HEK293T (cell line): ENCODE results near the gene CD226.
"Not testable (repeated sequence)": the region's sequence is repeated elsewhere in the genome, so short reads cannot be mapped to it uniquely, and the experiment has no call there.

Experiments used
- CTCF ChIA-PET: fragments of 350-600 bp; formaldehyde crosslinking; extraction: SDS; loops from one replicate; lab custom pipeline; 2021; ENCODE audit warnings: antibody characterized with exemption, inconsistent platforms; lab: Yijun Ruan, JAX
- POLR2A ChIA-PET: fragments of 350-600 bp; formaldehyde crosslinking; extraction: SDS; loops from one replicate; lab custom pipeline; 2020; ENCODE audit warnings: antibody characterized with exemption, inconsistent platforms; lab: Yijun Ruan, JAX
- DNase-seq: peaks from one replicate; pipeline ENCODE4 v3.0.0; 2012; ENCODE audit warnings: mixed read lengths; ENCODE audit errors: extremely low spot score
- ARNT ChIP-seq: fragments of 450-650 bp; IDR thresholded peaks from 2 replicates; pipeline ENCODE4 v1.6.1; 2017; ENCODE audit warnings: mild to moderate bottlenecking
- BHLHE40 ChIP-seq: fragments of 450-650 bp; IDR thresholded peaks from 2 replicates; pipeline ENCODE4 v1.6.1; 2016; ENCODE audit warnings: mild to moderate bottlenecking, moderate library complexity, borderline replicate concordance
- CTBP1 ChIP-seq: fragments of 450-650 bp; IDR thresholded peaks from 2 replicates; pipeline ENCODE4 v1.6.1; 2016; ENCODE audit warnings: borderline replicate concordance
- ELF4 ChIP-seq: fragments of 450-650 bp; IDR thresholded peaks from 2 replicates; pipeline ENCODE4 v1.6.1; 2017; ENCODE audit warnings: antibody characterized with exemption
- FOXA1 ChIP-seq: fragments of 450-650 bp; IDR thresholded peaks from 2 replicates; pipeline ENCODE4 v1.6.1; 2016; ENCODE audit warnings: mild to moderate bottlenecking
- FOXK2 ChIP-seq: fragments of 450-650 bp; IDR thresholded peaks from 2 replicates; pipeline ENCODE4 v1.6.1; 2016; ENCODE audit warnings: mild to moderate bottlenecking
- FOXM1 ChIP-seq: fragments of 450-650 bp; IDR thresholded peaks from 2 replicates; pipeline ENCODE4 v1.6.1; 2017; ENCODE audit warnings: mild to moderate bottlenecking, borderline replicate concordance
- HDGF ChIP-seq: fragments of 450-650 bp; IDR thresholded peaks from 2 replicates; pipeline ENCODE4 v1.6.1; 2017; ENCODE audit warnings: antibody characterized with exemption, borderline replicate concordance
- L3MBTL2 ChIP-seq: fragments of 450-650 bp; conservative IDR thresholded peaks from 2 replicates; pipeline ENCODE4 v1.6.1; 2016; ENCODE audit warnings: mild to moderate bottlenecking
- LEF1 ChIP-seq: fragments of 450-650 bp; IDR thresholded peaks from 2 replicates; pipeline ENCODE4 v1.6.1; 2017; ENCODE audit warnings: mild to moderate bottlenecking, borderline replicate concordance
- NFRKB ChIP-seq: fragments of 450-650 bp; IDR thresholded peaks from 2 replicates; pipeline ENCODE4 v1.6.1; 2016; ENCODE audit warnings: mild to moderate bottlenecking, moderate library complexity
- PKNOX1 ChIP-seq: fragments of 450-650 bp; IDR thresholded peaks from 2 replicates; pipeline ENCODE4 v1.6.1; 2016
- SP1 ChIP-seq: fragments of 450-650 bp; IDR thresholded peaks from 2 replicates; pipeline ENCODE4 v1.6.1; 2017
- SUZ12 ChIP-seq: fragments of 450-650 bp; IDR thresholded peaks from 2 replicates; pipeline ENCODE4 v1.6.1; 2016; ENCODE audit warnings: mild to moderate bottlenecking
- TARDBP ChIP-seq: fragments of 450-650 bp; IDR thresholded peaks from 2 replicates; pipeline ENCODE4 v1.6.1; 2016
- ZNF384 ChIP-seq: fragments of 450-650 bp; IDR thresholded peaks from 2 replicates; pipeline ENCODE4 v1.6.1; 2016

The CD226 gene

DNA sequence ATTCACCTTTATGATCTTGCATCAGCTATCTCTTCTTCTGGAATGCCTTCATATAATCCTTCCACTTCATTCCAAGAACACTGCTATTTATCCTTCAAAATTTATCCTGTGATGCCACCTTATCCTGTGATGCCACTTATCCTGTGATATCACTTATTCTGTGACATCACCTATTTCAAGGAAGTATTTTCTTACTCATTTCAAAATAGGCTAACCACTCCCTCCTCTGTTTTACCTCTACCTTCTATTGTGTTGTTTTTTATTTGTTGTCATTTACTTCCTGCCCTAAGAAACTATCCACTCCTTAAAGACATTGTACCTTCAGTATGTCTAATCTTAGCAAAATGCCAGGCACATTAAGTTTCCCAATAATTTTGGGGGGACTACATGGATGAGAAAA is 38.8 kb downstream of the CD226 start:
- TF ChIP-seq SUZ12 (no peak), L3MBTL2 (no peak), LEF1 (no peak), NFRKB (no peak)
- no peak for DNase-seq
- CTCF ChIA-PET = no interaction called here
- POLR2A ChIA-PET = no interaction called here

GRCh38 chr18:69906765-69907164 is 40.9 kb downstream of the CD226 start:
- CTCF ChIA-PET = no interaction called here
- DNase-seq = no peak
- TF ChIP-seq FOXK2 (no peak), NFRKB (no peak), ARNT (no peak), HDGF (no peak), FOXA1 (no peak), ELF4 (no peak), ZNF384 (no peak)
- POLR2A ChIA-PET = no interaction called here

DNA sequence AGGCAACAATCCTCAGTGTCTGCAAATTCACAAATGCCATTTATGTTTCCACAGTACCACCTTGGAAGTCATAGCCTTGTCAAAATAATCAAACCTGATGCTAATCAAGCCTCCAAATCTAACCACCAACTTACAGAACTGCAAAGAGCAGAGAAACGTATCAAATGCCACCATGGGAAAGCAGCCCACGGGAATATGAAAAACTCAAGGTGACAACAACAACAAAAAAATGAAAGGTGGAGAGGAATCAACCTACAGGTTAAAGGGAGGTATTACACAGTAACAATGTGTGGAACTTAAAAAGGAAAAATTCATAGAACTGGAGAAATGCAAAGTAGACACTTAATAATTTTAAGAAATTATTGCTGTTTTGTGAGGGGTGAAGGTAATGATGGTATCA is 46.7 kb downstream of the CD226 start:
- CTCF ChIA-PET = no interaction called here
- TF ChIP-seq BHLHE40 (no peak), FOXM1 (no peak), LEF1 (no peak), ZNF384 (no peak), TARDBP (no peak), NFRKB (no peak), L3MBTL2 (no peak), SP1 (no peak), FOXK2 (no peak), ARNT (no peak), HDGF (no peak), SUZ12 (no peak), PKNOX1 (no peak), CTBP1 (no peak), ELF4 (no peak), FOXA1 (no peak)
- no peak for DNase-seq
- POLR2A ChIA-PET = no interaction called here

DNA sequence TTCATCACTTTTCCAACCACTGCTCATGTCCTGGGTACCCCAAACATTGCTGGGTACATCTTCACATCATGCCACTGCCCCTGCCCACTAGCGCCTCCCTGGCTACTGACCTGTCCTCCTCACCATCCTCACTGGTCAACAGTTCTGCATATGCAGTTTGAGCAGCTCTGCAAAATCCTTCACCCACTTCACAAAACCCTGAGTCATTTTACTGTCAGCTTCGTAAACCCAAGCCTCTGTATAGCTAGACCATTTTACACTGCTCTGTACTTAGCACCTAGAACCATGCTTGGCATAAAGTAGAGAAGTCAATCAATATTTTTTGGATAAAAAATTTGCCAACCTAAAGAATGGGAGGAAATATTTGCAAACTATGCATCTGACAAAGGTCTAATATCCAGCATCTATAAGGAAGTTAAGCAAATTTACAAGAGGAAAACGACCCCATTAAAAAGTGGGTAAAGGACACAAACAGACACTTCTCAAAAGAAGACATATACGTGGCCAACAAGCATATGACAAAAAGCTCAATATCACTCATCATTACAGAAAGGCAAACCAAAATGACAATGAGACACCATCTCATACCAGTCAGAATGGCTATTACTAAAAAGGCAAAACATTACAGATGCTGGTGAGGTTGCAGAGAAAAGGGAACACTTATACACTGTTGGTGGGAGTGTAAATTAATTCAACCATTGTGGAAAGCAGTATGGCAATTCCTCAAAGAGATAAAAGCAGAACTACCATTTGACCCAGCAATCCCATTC is 48.3 kb downstream of the CD226 start:
- CTCF ChIA-PET, DNase-seq, POLR2A ChIA-PET: not testable (repeated sequence)

DNA sequence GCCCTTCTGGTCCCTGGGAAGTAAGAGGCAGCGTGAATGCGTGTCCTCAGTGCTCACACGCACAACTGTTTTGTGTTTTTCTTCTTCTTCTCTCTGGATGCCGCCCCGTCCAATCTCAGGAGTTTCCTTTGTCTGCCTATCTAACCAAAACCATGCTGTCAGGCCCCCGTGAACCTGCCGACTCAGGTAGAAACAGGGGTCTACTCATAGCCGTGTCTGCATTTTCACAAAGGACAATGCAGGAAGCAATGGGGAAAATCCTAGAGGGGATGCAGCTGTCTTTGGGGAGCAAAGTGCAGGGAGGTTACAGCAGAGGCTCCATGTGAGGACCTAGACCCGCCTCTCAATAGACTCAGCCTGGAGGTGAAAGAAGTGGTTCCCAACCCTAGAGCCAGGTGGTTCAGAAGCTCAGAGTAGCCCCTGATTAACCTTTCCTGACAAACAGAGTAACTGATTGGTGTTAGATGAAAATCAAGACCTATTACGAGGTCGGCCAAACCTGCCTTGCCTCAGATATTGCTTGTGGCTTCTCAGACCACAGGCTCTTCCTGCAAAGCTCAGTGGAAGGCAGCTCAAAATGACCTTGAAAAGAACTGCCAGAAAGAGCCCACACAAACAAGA is 49.3 kb downstream of the CD226 start:
- ChIA-PET CTCF (no interaction called here), POLR2A (no interaction called here)
- DNase-seq = no peak
- TF ChIP-seq ELF4 = no peak

- DNase-seq = no peak
- POLR2A ChIA-PET = no interaction called here
- CTCF ChIA-PET = no interaction called here
- no peak for TF ChIP-seq PKNOX1
- TF ChIP-seq SP1 = no peak
- no peak for TF ChIP-seq FOXM1
- no peak for TF ChIP-seq BHLHE40
- no peak for TF ChIP-seq SUZ12
- TF ChIP-seq CTBP1 = no peak
- TF ChIP-seq FOXK2 = no peak
- TF ChIP-seq HDGF = no peak
- no peak for TF ChIP-seq ZNF384
- no peak for TF ChIP-seq ELF4
- no peak for TF ChIP-seq NFRKB
- no peak for TF ChIP-seq FOXA1
- TF ChIP-seq L3MBTL2 = no peak
- TF ChIP-seq LEF1 = no peak
- no peak for TF ChIP-seq TARDBP
- no peak for TF ChIP-seq ARNT
These were observed 50.1 kb downstream of the CD226 start for GRCh38 chr18:69897397-69898108.

DNA sequence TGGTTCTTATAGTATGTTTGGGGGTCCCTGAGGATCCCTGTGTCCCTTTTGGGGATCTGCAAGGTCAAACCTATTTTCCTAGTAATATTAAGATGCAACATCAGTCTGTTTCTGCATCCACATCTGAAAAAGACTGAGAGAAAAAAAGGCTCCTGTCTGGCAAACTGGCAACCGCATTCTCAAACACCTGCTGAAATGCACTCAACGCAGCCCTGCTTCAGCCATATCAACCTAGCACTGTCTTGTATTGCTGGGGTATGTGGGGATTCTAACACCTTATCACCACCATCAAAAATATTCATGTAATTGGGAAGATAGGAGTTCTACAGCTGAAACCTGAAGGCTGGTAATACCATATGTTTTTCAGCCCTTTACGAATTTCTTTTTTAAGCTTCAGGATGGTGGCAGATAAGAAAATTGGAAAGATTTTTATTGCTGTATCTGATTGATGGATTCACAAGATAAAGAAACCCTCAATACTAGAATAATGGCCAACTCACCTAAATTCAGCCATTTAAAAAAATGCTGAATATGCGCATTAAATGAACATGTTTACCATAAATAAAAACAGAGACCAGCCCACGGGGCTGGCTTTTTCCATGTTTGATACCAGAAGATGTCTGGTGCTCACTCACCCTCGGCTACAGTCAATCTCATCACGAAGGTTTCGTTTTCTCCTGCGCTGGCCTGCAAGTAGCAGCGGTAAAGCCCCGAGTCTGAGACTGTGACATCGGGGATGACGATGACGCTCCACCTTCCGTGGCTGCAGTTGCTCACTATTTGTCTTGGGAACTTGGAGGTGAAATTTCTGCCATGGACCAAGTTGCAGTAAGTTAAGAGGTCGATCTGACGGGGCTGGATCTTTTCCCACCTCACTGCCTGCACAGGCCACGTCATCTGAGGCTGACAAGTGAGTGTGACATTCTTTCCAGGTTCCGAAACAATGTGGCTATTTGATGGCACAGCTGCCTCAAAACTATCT is 52.3 kb downstream of the CD226 start:
- POLR2A ChIA-PET = no interaction called here
- CTCF ChIA-PET = no interaction called here
- no peak for TF ChIP-seq NFRKB
- no peak for TF ChIP-seq PKNOX1
- no peak for TF ChIP-seq L3MBTL2
- TF ChIP-seq LEF1 = no peak
- no peak for TF ChIP-seq BHLHE40
- no peak for TF ChIP-seq FOXA1
- no peak for TF ChIP-seq CTBP1
- no peak for TF ChIP-seq FOXK2
- no peak for TF ChIP-seq ELF4
- TF ChIP-seq SUZ12 = no peak
- no peak for TF ChIP-seq TARDBP
- TF ChIP-seq FOXM1 = no peak
- no peak for TF ChIP-seq ZNF384
- no peak for TF ChIP-seq ARNT
- no peak for TF ChIP-seq SP1
- no peak for TF ChIP-seq HDGF
- DNase-seq = no peak
